HG03457 (cell line): ENCODE data around the gene SUSD6.
"Not testable (repeated sequence)": the region's sequence is repeated elsewhere in the genome, so short reads cannot be mapped to it uniquely, and the experiment has no call there.

ENCODE experiments used
- ATAC-seq: cut with Tn5 transposase; IDR thresholded peaks from one replicate; pipeline ENCODE4 v1.9.1; 2021; ENCODE audit warnings: moderate number of reproducible peaks; ENCODE audit not compliant: unreplicated experiment

The SUSD6 gene

GRCh38 chr14:69587389-69587788 is 24.0 kb upstream of the SUSD6 start:
- no peak for ATAC-seq

DNA sequence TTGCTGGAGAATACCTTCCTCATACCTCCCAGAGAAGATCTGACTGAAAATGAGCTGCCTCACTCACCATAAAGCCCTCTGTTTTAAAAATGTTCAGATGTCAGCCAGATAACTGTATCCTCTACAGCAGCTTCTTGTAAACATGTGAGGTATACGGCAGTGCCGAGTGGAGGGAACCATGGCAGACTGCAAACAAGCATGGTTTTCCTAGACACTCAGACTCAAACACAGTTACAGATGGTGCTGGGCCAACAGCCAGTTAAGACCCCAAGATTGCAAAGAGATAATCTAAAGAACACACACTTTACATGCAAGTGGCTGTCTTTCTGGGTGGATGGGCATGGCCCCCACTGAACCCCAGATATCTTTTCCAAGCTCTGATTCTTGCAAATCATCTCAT is 20.1 kb upstream of the SUSD6 start:
- no peak for ATAC-seq

DNA sequence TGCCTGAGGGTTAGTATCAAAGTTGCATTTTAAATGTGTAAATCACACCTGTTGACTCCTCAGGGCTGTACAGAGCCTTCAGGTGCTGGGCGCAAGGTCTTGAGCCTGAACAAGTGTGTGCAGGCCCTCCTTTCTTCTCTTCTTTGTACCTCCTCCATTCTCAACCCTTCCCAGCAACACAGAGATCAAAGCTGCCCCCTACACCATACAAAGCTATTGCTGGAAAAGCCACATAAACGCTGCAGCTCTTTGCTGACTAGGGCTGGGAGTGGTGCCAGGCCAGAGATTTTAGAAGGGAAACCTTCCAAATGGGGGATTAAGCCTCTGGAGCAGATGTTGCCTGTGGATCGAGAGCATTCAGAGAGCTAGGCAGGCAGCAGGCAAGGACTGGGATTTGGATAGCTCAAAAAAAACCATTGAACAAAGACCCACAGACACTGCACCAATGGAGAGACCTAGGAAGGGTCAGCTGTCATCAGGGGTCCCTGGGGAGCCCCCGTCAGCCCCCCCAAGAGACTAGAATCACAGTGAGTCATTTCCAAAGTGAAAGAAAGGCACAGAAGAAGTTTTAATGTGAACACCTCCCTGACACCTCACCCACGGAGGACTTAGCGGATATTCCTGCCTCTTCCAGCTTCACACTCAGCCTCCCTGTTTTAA is 18.2 kb upstream of the SUSD6 start:
- no peak for ATAC-seq

DNA sequence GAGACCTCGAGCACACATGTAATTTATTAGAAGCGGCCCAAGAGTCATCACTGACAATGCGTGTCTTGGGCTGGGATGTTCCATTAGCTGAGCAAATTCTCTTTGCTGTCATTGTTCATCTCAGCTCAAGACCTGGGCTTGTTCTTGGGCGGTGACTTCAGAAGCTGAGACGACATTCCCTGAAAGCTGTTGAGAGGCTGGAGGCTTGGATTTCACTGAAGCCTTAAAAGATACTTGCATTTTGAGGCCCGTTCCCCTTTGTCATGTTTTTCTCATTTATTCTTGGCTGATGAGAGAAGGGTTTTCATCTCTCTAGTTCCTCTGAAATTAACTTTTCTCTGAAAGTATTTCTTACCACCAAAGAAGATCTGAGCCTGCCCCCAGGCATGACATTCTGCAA is 16.6 kb upstream of the SUSD6 start:
- no peak for ATAC-seq

- ATAC-seq: no peak
Measured at GRCh38 chr14:69595336-69595735, 16.1 kb upstream of the SUSD6 start.

GRCh38 chr14:69599431-69599830 is 12.0 kb upstream of the SUSD6 start:
- not testable (repeated sequence) for ATAC-seq

- no peak for ATAC-seq
Measured at GRCh38 chr14:69600304-69600891, 11.0 kb upstream of the SUSD6 start.

DNA sequence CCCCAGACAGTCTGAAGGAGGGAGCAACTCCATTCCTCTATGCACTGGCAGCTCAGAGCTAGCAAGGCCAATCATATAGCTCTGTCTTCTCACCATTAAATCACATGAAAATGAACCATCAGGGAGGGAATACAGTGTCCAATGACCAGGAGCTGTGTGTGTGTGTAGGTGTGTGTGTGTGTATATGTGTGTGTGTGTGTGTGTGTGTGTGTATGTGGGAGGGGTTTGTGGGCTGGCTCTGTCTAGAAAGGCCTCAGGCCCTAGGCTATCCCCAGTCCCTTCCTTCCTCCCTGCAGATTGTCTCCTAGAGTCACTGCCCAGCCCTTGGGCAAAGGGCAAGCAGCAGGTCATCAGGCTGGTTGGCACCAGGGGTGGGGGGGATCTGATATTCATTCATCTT is 5.7 kb upstream of the SUSD6 start:
- no peak for ATAC-seq

DNA sequence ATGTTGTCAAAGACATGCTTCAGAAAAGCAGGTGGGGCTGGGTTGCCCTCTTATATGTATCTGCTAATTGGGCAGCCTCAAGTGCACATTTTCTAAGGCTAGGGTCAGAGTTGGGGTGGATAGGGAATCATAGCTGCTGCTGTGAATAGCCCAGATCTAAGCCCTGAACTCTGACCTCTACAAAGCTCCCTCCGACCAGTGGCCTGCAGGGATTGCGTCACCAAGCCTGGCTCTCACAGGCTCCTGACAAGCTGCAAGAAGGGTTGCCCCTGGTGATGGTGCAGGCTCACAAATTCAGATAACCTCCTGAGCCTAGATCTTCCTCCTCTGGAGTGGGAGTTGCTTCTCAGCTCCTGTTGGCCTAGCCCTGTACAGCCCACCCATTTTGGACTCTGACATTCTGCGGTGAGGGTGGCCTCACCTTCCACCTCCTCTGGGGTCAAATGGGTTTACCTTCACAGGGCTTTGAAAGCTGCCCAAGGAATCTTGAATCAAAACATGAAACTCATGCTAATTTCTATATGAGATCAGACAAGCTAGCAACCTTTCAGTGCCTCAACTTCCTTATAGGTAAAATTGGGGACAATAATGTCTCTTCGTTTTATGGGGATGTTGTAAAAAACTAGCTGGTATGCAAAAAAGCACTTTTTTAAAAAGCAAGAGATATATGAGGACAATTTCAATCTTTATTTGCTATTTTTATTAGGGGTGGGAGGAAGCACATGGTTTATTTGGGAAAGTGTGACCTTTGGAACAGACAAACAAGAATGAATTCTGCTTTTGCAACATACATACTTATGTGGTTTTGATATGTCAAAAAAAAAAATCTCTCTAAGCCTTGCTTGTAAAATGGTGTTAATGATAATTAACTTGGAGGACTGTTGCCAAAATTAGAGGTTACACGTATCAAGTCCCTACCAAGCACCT is 4.9 kb upstream of the SUSD6 start:
- ATAC-seq: no peak

DNA sequence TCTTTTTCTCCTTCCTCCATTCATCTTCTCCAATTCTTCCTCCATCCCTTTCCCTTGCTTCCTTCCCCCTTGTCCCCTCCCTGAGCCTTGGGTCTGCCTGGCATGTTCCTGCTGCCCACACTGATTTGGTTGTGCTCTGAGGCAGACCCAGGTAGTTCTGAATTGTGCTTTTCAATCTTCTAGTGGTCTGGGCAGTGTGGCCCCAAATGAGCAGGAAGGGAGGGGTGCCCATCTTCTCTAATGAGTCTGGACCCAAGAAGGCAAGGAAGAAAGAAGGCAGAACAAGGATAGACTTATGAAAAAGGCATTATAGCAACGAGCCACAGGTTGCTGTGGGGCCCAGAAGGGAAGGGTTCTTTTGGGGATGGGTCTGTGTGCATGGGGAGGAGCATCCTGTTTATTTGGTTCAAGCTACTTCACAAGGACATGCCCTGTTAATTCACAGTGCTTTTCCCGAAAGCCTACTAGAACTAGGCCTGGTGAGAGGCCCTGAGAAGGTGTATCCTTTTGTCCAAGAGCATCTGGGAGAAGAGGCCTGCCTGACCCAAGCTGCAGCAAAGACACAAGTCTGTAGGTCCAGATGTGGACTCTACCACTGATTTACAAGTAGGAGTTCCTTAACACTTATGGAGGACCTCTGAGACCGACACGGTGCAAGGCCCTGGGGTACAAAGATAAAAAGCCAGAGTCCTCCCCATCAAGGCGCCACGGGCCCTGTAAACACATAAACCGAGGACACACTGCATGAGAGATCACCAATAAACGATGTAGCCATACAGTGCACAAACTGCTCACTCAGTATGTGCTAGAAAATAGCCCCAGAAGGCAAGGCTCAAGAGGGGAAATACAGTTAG is 1.1 kb upstream of the SUSD6 start:
- ATAC-seq: no peak

GRCh38 chr14:69610874-69611171 is 573 bp upstream of the SUSD6 start:
- ATAC-seq: no peak

GRCh38 chr14:69612014-69612782 is 802 bp downstream of the SUSD6 start:
- ATAC-seq: peak; percentile 12

GRCh38 chr14:69612783-69613130 is 1.4 kb downstream of the SUSD6 start:
- ATAC-seq: no peak

DNA sequence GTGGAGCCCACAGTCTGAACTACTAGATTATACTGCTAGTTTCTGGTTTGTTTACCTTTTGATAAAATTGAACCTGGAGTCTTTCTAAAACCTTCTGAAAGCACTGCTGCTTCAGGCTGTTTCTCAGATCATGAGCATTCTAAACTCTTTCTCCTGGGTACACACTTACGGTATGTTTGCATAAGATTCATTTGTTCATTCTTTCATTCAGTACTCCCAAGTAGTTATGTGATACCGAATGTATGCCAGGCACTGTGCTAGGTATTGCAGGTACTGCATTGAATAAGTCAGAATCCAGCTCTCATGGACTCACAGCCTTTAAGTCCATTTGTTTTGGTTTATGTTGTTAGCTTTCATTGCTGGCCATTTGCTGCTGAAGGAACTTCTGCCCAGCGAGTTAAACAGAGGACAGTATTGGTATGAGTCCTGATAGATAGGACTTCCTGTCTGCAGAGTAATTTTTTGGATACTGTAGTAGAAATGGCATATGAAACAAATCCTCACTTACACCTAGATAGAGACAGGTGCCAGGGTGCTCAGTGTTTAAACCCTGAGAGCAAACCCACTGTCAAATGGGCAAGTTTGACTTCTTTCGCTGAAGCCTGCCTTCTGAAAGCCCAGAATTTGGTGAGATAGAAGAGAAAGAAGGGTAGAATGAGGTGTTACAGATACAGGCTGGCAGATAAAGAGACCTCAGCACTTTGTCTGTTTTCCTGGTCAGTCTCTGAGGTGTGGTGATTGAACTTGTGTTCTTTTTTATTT is 2.1 kb downstream of the SUSD6 start:
- no peak for ATAC-seq

DNA sequence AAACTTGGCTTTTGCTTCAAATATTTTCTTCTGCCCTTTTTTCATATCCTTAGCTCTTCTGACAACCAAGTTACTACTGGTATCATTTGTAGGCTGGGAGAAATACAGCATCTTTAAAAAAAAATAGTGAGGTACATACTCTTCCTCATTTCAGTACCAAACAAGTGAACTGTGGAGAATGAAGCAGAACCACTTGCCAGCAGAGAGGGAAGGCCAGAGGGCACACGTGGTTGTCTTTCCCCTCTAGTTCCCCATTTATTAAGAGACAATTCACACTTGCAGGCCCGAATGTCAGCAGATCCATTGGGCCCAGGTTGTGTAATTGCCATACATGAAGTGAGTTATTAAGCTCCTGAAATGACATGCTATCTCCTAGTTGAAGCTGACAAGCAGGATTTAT is 3.2 kb downstream of the SUSD6 start:
- ATAC-seq: no peak

- ATAC-seq: no peak
Measured at GRCh38 chr14:69615121-69615495, 3.7 kb downstream of the SUSD6 start.

- ATAC-seq: peak; percentile 35
Measured at GRCh38 chr14:69615496-69616407, 4.4 kb downstream of the SUSD6 start.

DNA sequence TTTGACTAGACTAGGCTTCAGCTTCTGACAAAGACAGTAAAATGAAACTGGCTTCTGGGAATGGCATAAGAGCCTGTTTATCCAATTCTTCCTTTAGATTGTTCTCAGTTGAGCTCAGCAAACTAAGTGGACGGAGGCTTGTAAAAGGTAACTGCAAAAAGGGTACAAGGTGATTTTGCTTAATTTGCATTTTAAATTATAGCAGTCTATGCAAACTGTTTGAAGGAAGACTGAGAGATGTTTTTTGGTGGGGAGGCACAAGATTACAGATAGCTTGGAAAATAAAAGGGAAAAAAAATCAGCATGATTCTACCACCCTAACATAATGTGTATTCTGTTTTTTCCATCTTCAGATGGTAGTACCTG is 5.0 kb downstream of the SUSD6 start:
- no peak for ATAC-seq

GRCh38 chr14:69617796-69618195 is 6.4 kb downstream of the SUSD6 start:
- no peak for ATAC-seq
